Endothelial cell of umbilical vein (primary cell): Measurements from ENCODE around the gene UBE2F.

ENCODE experiments used
- CTCF ChIP-seq, 2 donors: IDR thresholded peaks; 1 replicate in 1 of 2; 2 replicates in 1 of 2; pipeline ENCODE4 v1.5.1; 2011; ENCODE audit warnings: low read length in 2 of 2, mild to moderate bottlenecking in 2 of 2, moderate library complexity in 2 of 2, control low read depth in 1 of 2, inconsistent platforms in 1 of 2, low read depth in 1 of 2; ENCODE audit not compliant: insufficient read depth in 1 of 2; ENCODE audit errors: extremely low read depth in 1 of 2
- GATA2 ChIP-seq: IDR thresholded peaks from 2 replicates; pipeline ENCODE4 v1.7.0; 2011; ENCODE audit warnings: low read depth, mild to moderate bottlenecking, moderate library complexity, mixed read lengths, low read length; ENCODE audit not compliant: insufficient read length, insufficient read depth
- POLR2A ChIP-seq: IDR thresholded peaks from 2 replicates; pipeline ENCODE4 v1.6.1; 2012; ENCODE audit warnings: low read depth, mild to moderate bottlenecking, control low read depth, low read length
- POLR2AphosphoS5 ChIP-seq: IDR thresholded peaks from 2 replicates; pipeline ENCODE4 v1.6.1; 2012; ENCODE audit warnings: low read depth, mild to moderate bottlenecking, control low read depth, low read length, moderate library complexity; ENCODE audit not compliant: insufficient read depth

DNA sequence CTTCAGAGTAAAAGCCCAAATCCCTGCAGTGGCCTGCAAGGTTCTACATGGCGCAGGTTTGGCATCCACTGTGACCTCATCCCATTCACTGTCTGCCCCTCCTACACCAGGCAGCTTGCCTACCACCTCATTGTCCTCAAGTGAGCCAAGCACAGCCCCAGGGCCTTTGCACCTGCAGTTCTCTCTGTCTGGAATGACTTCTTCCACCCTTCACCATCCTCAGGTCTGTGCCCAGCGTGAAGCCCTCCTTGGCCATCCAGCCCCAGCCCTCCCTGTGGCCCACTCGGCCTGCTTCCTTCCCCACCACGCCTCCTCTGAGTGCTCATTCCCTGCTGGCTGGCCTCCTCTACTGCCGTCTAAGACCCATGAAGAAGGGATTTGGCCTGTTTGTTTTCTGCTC is 32.6 kb upstream of the UBE2F start:
- no peak for TF ChIP-seq CTCF (IDR thresholded peaks at IDR 0.05; ENCODE audit: extremely low read depth in 1 of 2, insufficient read depth in 1 of 2, low read depth in 1 of 2, low read length in 2 of 2)
- TF ChIP-seq POLR2AphosphoS5 = no peak
- no peak for TF ChIP-seq GATA2
- TF ChIP-seq POLR2A = no peak
